ENCODE measurements around the gene CTNNAL1.

DNA sequence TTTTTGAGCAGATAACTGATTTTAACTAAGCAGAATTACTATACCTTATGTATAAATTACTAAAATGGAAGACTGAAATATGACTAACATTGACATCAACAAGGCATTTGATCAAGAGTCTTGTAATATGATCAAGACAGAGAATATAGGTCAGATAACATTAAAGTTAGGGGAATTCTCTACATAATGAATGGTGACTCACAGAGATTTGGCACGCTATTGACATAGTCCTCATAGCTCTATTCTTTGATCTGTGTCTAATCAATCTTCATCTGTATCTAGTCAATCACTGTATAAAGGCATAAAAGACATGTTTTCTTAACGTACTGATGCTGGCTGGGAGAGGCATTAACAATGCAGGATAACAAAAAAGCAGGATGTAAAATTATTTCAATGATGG lies 61.7 kb downstream of the CTNNAL1 start:
- no peak for TF ChIP-seq CEBPB (IDR thresholded peaks at IDR 0.05)
- TF ChIP-seq, protein P1, sequence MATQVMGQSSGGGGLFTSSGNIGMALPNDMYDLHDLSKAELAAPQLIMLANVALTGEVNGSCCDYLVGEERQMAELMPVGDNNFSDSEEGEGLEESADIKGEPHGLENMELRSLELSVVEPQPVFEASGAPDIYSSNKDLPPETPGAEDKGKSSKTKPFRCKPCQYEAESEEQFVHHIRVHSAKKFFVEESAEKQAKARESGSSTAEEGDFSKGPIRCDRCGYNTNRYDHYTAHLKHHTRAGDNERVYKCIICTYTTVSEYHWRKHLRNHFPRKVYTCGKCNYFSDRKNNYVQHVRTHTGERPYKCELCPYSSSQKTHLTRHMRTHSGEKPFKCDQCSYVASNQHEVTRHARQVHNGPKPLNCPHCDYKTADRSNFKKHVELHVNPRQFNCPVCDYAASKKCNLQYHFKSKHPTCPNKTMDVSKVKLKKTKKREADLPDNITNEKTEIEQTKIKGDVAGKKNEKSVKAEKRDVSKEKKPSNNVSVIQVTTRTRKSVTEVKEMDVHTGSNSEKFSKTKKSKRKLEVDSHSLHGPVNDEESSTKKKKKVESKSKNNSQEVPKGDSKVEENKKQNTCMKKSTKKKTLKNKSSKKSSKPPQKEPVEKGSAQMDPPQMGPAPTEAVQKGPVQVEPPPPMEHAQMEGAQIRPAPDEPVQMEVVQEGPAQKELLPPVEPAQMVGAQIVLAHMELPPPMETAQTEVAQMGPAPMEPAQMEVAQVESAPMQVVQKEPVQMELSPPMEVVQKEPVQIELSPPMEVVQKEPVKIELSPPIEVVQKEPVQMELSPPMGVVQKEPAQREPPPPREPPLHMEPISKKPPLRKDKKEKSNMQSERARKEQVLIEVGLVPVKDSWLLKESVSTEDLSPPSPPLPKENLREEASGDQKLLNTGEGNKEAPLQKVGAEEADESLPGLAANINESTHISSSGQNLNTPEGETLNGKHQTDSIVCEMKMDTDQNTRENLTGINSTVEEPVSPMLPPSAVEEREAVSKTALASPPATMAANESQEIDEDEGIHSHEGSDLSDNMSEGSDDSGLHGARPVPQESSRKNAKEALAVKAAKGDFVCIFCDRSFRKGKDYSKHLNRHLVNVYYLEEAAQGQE (IDR thresholded peaks at IDR 0.05; ENCODE audit: low read depth) = no peak
- TF ChIP-seq EP300 (IDR thresholded peaks at IDR 0.05; ENCODE audit: borderline replicate concordance) = no peak
- no peak for TF ChIP-seq NFIC (IDR thresholded peaks at IDR 0.05)
- no peak for TF ChIP-seq RAD21 (IDR thresholded peaks at IDR 0.05; ENCODE audit: low read depth)
- TF ChIP-seq TAF1 (IDR thresholded peaks at IDR 0.05; ENCODE audit: low read depth) = no peak
- no peak for TF ChIP-seq TCF12 (IDR thresholded peaks at IDR 0.05; ENCODE audit: low read depth)
- no peak for TF ChIP-seq EGR1 (IDR thresholded peaks at IDR 0.05)

All from Ishikawa (cell line).